ENCODE results near the gene FERMT3. TPM values are rescaled to one million over a fixed set of nuclear protein-coding genes. Genes with fewer than 3 reads are reported as not detected.

The FERMT3 gene
- total and polyA plus RNA-seq, 9 donors = 4.9 to 12.2 (median 10.1) TPM

DNA sequence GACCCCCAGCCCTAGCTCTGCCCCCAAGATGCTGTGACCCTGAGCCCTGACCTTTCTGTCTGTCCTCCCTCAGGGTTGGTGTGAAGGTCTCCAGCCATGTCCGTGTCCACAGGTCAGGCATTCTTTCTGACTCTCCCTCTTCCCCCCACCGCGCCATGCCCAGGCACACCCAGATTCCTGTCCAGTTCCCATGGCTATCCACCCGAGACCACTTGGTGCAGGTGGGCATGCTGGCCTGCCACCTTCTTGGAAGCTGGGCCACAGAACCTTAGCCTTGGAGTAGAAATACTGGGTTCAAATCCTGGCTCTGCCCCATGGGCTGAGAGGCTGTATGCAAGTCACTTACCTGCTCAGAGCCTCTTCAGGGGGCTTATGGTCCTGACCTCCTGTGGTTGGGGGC is 42.5 kb downstream of the FERMT3 start:
- DNase-seq = no peak
- WGBS (ENCODE audit: insufficient coverage) = 89% methylated on average over 4 of the region's 4 CpGs
- Histone ChIP-seq H3K9me3 (replicated peaks; ENCODE audit: control insufficient read depth, low read depth, low read length) (no peaks in the 10 kb centered on the region), H3K4me3 (ENCODE audit: low read length) (no peak overlapping the region), H3K4me1 (ENCODE audit: control insufficient read depth, insufficient read depth, low read length) (peaks cover 71% of the 10 kb centered on the region), H3K27ac (ENCODE audit: low read length) (no peak overlapping the region), H3K36me3 (ENCODE audit: control insufficient read depth, insufficient read depth, low read length) (peaks cover 9% of the 10 kb centered on the region), H3K27me3 (ENCODE audit: control insufficient read depth, insufficient read depth, low read length) (no peaks in the 10 kb centered on the region)

DNA sequence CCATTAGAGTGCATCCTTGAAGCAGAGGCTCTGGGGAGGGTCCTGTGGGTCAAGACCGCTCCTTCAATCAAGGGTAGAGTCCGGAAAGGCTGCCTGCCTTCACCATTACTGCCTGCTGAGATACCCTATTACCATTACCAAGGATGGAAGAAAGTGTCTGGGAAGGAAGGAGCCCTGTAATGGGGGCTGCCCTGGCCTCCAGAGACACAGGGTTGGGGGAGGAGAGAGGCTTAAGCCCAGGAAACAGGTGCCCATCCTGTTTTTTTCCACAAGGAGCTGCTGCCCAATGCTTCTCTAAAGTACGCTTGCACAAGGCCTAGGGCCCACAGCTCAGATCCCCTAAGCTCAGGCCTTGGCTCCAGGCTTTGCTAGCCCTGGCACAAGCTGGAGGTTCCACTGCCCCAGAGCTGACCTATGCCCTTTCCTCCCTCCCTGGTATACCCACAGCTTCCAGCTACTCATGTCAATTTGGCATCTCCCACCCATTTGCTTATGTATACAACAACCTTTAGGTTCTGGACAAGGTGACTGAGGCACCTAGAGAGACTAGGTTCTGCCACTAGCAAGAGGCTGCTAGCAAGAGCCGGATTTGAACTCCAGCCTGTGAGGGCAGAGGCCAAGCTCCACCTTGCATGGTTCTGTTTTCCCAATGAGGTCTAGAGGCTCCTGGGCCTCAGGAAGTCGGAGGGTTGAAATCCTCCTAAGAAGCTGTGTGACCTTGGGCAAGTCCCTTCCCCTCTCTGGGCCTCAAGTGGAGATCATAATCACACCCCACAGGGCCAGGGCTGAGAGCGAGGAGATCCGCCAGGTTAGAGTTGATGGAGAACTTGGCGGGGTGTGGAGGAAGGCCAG is 43.3 kb downstream of the FERMT3 start:
- no peak for DNase-seq
- Histone ChIP-seq H3K27me3 (ENCODE audit: control insufficient read depth, insufficient read depth, low read length) (no peaks in the 10 kb centered on the region), H3K27ac (ENCODE audit: low read length) (no peak overlapping the region), H3K9me3 (replicated peaks; ENCODE audit: control insufficient read depth, low read depth, low read length) (no peaks in the 10 kb centered on the region), H3K4me1 (ENCODE audit: control insufficient read depth, insufficient read depth, low read length) (peaks cover 64% of the 10 kb centered on the region), H3K36me3 (ENCODE audit: control insufficient read depth, insufficient read depth, low read length) (peaks cover 6% of the 10 kb centered on the region), H3K4me3 (ENCODE audit: low read length) (no peak overlapping the region)
- 94% methylated on average over 2 of the region's 8 CpGs for WGBS (ENCODE audit: insufficient coverage)

DNA sequence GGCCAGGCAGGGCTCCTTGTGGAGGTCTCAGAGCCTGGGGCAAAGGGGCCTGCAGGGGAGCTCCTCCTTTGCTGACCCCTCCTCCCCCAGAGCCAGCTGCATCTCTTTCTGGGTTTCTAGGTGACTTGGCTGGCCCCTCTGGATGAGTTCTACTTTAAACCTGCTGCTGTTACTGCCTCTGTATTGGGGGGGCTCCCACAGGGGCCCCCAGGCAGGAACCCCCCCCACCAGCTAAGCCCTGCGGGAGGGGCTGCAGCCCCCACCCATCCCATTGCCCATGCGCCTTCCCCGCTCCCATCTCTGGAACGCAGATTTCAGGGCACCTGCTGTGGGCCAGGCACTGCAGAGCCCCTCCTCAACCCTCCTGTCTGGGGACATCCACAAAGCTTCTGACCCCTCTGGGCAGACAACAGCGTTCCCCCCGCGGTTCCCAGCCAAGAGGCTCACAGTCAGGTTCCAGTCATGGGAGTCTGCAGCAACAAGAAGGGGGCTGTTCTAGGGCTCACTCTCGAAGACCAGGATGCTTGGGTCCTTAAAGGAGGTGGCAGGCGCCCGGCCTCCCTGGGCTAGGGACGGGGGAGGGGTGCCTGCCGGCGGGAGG is 44.0 kb downstream of the FERMT3 start:
- Histone ChIP-seq H3K4me3 (ENCODE audit: low read length) (peak overlapping the region; percentile 48), H3K27me3 (ENCODE audit: control insufficient read depth, insufficient read depth, low read length) (no peaks in the 10 kb centered on the region), H3K9me3 (replicated peaks; ENCODE audit: control insufficient read depth, low read depth, low read length) (no peaks in the 10 kb centered on the region), H3K27ac (ENCODE audit: low read length) (no peak overlapping the region), H3K4me1 (ENCODE audit: control insufficient read depth, insufficient read depth, low read length) (peaks cover 57% of the 10 kb centered on the region), H3K36me3 (ENCODE audit: control insufficient read depth, insufficient read depth, low read length) (peaks cover 9% of the 10 kb centered on the region)
- WGBS (ENCODE audit: insufficient coverage) = 23% methylated on average over 10 of the region's 13 CpGs
- no peak for DNase-seq

DNA sequence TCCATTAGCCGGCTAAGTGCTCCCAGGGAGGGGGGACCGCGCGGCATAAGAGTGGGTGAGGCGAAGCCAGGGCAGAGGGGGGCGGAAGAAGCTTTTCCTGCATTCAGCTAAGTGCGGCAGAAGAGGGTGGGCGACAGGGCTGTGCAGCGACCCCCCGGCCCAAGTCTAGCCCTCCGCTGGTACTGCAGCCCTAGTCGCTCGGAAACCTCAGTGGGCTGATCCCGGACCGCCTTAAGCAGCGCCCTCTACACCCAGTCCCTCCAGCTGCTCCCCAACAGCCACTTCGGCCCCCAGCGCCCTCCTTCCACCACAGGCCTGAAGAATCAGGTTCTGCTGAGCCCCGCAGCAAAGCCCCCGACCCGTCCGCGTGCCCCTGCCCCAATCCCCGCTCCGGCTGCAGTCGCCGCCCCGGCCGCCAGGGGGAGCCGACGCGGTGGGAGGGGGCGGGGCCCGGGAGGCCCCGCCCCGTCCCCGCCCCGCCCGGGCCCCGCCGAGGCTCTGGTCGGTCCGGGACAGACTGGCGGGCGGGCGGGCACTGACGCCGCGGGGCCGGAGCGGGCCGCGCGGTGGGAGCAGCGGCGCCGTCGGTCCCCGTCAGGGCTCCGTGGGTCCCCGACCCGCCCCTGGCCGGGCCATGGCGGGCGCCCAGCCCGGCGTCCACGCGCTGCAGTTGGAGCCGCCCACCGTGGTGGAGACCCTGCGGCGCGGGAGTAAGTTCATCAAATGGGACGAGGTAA is 44.7 kb downstream of the FERMT3 start, which contains the start of gene PLCB3:
Gene PLCB3 (plus strand): TSS at position 515 of the 737 bp plus-strand sequence. CDS start 120 bp downstream, at position 635.
- peaks cover 15% of the 10 kb centered on the region for H3K36me3 ChIP-seq (ENCODE audit: control insufficient read depth, insufficient read depth, low read length)
- peaks cover 52% of the 10 kb centered on the region for H3K4me1 ChIP-seq (ENCODE audit: control insufficient read depth, insufficient read depth, low read length)
- WGBS (ENCODE audit: insufficient coverage) = under 1% methylated on average over 73 of the region's 75 CpGs
- no peak within 1 kb of the TSS for H3K27ac ChIP-seq (ENCODE audit: low read length)
- no peaks in the 10 kb centered on the region for H3K27me3 ChIP-seq (ENCODE audit: control insufficient read depth, insufficient read depth, low read length)
- no peaks in the 10 kb centered on the region for H3K9me3 ChIP-seq (replicated peaks; ENCODE audit: control insufficient read depth, low read depth, low read length)
- DNase-seq = no peak
- peak within 1 kb of the TSS; percentile 75 for H3K4me3 ChIP-seq (ENCODE audit: low read length)

DNA sequence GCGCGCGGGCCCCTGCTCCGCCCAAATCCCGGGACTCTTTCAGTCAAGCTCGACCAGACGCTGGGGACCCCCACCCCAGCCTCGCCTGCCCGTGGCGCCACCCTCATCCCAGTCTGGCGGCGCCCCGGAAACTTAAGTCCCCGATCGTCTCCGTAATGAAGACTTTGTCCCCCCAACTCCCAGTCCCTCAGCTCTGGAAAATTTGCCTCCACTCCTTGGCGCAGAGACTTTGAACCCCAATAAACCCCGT is 45.2 kb downstream of the FERMT3 start:
- Histone ChIP-seq H3K27ac (ENCODE audit: low read length) (no peak overlapping the region), H3K36me3 (ENCODE audit: control insufficient read depth, insufficient read depth, low read length) (peaks cover 20% of the 10 kb centered on the region), H3K9me3 (replicated peaks; ENCODE audit: control insufficient read depth, low read depth, low read length) (no peaks in the 10 kb centered on the region), H3K27me3 (ENCODE audit: control insufficient read depth, insufficient read depth, low read length) (no peaks in the 10 kb centered on the region), H3K4me3 (ENCODE audit: low read length) (peak overlapping the region; percentile 75), H3K4me1 (ENCODE audit: control insufficient read depth, insufficient read depth, low read length) (peaks cover 52% of the 10 kb centered on the region)
- DNase-seq = no peak
- WGBS (ENCODE audit: insufficient coverage) = 0% methylated on average over 18 of the region's 18 CpGs

DNA sequence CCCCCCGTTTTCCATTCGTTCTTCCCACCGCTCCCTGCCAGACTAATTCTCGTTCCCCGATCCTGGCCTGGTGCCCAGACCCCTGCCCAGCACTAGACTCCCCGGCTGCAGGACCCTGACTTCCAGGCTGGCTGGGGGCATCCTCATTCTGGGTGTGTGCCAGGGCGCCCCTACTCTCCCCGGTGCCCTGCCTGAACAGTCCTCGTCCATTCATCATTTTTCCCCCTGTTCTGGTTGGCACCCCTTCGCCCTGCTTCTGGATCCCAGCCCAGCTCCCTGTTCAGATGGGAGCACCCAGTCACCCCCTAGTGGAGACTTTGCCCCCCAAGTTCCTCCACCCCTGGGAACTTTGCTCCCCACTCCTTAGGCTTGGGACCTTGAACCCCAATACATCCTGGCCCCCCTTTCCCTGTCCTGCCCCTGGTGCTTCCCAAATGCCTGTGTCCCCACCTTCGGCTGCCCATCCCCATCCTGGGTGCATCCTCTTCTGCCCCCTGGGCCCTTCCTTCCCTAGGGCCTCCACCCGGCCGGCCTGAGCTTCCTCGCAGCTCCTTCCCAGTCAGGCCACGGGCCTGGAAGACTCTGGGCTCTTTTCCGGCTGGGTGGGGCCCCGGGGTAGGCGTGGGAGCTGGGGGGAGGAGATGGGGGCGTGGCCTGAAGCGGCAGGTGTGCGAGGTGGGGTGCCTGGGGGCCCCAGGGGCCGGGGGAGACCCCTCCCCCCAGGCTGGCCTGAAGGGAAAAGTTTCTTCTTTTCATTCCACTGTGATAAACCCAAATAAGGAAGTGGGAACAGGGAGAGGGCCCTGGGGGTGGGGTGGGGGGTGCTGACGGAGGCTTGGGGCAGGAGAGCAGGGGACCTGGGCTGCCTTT is 45.7 kb downstream of the FERMT3 start:
- WGBS (ENCODE audit: insufficient coverage) = 8% methylated on average over 12 of the region's 23 CpGs
- no peak overlapping the region for H3K27ac ChIP-seq (ENCODE audit: low read length)
- H3K36me3 ChIP-seq (ENCODE audit: control insufficient read depth, insufficient read depth, low read length) = peaks cover 23% of the 10 kb centered on the region
- DNase-seq = no peak
- H3K4me3 ChIP-seq (ENCODE audit: low read length) = peak overlapping the region; percentile 75
- peaks cover 47% of the 10 kb centered on the region for H3K4me1 ChIP-seq (ENCODE audit: control insufficient read depth, insufficient read depth, low read length)
- no peaks in the 10 kb centered on the region for H3K27me3 ChIP-seq (ENCODE audit: control insufficient read depth, insufficient read depth, low read length)
- no peaks in the 10 kb centered on the region for H3K9me3 ChIP-seq (replicated peaks; ENCODE audit: control insufficient read depth, low read depth, low read length)

DNA sequence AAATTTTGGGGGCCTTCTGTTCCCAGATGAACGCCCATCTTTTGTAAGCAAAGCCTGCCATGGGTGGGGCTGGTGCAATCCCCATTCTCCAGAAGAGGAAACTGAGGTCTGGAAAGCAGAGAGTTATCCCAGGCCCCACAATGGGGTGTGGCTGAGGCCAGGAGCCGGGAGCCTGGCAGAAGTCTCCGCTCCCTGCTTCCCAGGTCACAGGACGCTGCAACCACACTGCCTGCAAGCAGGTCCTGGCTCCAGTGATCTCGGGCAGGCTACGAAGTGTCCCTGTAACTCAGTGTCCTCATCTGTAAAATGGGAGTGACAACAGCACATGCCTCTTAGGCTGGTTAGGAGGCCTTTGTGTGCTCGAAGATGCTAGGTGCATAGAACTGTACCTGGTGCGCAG is 46.5 kb downstream of the FERMT3 start:
- H3K4me1 ChIP-seq (ENCODE audit: control insufficient read depth, insufficient read depth, low read length) = peaks cover 41% of the 10 kb centered on the region
- WGBS (ENCODE audit: insufficient coverage) = 63% methylated on average over 7 of the region's 8 CpGs
- no peak overlapping the region for H3K27ac ChIP-seq (ENCODE audit: low read length)
- no peak for DNase-seq
- no peaks in the 10 kb centered on the region for H3K9me3 ChIP-seq (replicated peaks; ENCODE audit: control insufficient read depth, low read depth, low read length)
- H3K36me3 ChIP-seq (ENCODE audit: control insufficient read depth, insufficient read depth, low read length) = peaks cover 27% of the 10 kb centered on the region
- no peaks in the 10 kb centered on the region for H3K27me3 ChIP-seq (ENCODE audit: control insufficient read depth, insufficient read depth, low read length)
- no peak overlapping the region for H3K4me3 ChIP-seq (ENCODE audit: low read length)

DNA sequence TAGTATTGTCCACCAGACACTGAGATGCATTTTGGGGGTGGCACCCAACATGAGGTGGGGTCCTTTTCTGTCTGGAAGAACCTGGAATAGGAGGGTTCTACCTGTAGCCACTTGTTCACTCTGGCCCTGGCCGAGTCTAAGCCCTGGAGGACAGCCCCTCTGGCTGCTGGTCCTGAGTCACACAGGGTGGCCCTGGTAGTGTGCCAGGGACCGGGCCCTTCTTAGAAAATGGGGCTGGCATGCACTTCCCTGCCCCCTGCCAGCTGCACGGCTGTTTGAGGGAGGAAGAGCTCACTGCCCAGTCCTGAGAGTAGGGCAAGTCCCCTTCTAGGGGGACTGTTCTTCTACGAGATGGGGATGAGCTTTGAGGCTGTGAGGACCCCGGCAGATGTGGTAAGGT is 47.0 kb downstream of the FERMT3 start:
- Histone ChIP-seq H3K4me1 (ENCODE audit: control insufficient read depth, insufficient read depth, low read length) (peaks cover 41% of the 10 kb centered on the region), H3K36me3 (ENCODE audit: control insufficient read depth, insufficient read depth, low read length) (peaks cover 30% of the 10 kb centered on the region), H3K9me3 (replicated peaks; ENCODE audit: control insufficient read depth, low read depth, low read length) (no peaks in the 10 kb centered on the region), H3K27me3 (ENCODE audit: control insufficient read depth, insufficient read depth, low read length) (no peaks in the 10 kb centered on the region), H3K4me3 (ENCODE audit: low read length) (no peak overlapping the region), H3K27ac (ENCODE audit: low read length) (no peak overlapping the region)
- 58% methylated on average over 3 of the region's 5 CpGs for WGBS (ENCODE audit: insufficient coverage)
- DNase-seq = no peak

DNA sequence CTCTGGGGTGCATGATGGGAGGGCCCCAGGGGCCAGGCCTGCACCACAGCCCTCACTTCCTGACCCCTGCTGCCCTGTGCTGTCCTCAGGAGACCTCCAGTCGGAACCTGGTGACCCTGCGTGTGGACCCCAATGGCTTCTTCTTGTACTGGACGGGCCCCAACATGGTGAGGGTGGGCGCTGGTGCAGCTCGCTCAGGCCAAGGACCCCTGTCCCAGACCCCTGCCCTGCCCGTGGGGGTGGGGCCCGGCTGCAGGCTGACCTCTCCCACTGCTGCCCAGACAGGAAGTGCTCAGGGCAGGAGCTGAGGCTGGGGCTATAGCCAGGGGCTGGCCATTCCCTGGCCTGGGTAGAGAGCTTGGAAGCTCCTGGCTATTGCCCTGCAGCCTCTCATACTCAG is 47.8 kb downstream of the FERMT3 start:
- no peak for DNase-seq
- Histone ChIP-seq H3K36me3 (ENCODE audit: control insufficient read depth, insufficient read depth, low read length) (peaks cover 39% of the 10 kb centered on the region), H3K27me3 (ENCODE audit: control insufficient read depth, insufficient read depth, low read length) (no peaks in the 10 kb centered on the region), H3K27ac (ENCODE audit: low read length) (no peak overlapping the region), H3K4me3 (ENCODE audit: low read length) (no peak overlapping the region), H3K4me1 (ENCODE audit: control insufficient read depth, insufficient read depth, low read length) (peaks cover 38% of the 10 kb centered on the region), H3K9me3 (replicated peaks; ENCODE audit: control insufficient read depth, low read depth, low read length) (no peaks in the 10 kb centered on the region)
- WGBS (ENCODE audit: insufficient coverage) = 78% methylated on average over 7 of the region's 7 CpGs
